Endothelial cell of umbilical vein (primary cell): ENCODE results near the gene ADAMTS17. TPM values are rescaled to one million over a fixed set of nuclear protein-coding genes. Genes with fewer than 3 reads are reported as not detected.

ENCODE experiments used
- BruUV-seq: library from RNA; stranded (reverse); fragments of 400-500 nt; replicated peaks from 2 replicates; lab custom pipeline; 2021; lab: Mats Ljungman, UMichigan
- CTCF ChIA-PET: fragments of 300-600, 350-600 bp; sonication (Branson Sonifier 250); formaldehyde crosslinking; loops from one replicate; lab custom pipeline; 2021; ENCODE audit warnings: antibody characterized with exemption, inconsistent platforms; lab: Charles Lee
- POLR2A ChIA-PET: fragments of 300-600, 350-600 bp; sonication (Branson Sonifier 250); formaldehyde crosslinking; loops from one replicate; lab custom pipeline; 2021; ENCODE audit warnings: antibody characterized with exemption, inconsistent platforms; lab: Charles Lee
- DNase-seq: peaks from one replicate; pipeline ENCODE4 v3.0.0-alpha.2; 2011; ENCODE audit warnings: low read depth, low spot score
- FAIRE-seq: peaks from 2 replicates; lab custom pipeline; 2011; peaks lifted over from hg19 to GRCh38; lab: Jason Lieb, UNC
- H2AFZ ChIP-seq: 2 replicates; pipeline ENCODE4 v1.6.0; 2012; ENCODE audit warnings: low read depth, low read length, control low read depth, inconsistent platforms
- H3K27ac ChIP-seq: 2 replicates; pipeline ENCODE4 v1.5.1; 2011; ENCODE audit warnings: low read depth, mild to moderate bottlenecking, control low read depth, low read length, moderate library complexity; ENCODE audit not compliant: insufficient read depth
- H3K27me3 ChIP-seq, 2 experiments: 2 replicates each; pipeline versions ENCODE4 v1.6.0 to v1.6.1; 2011; ENCODE audit warnings: low read length in 2 of 2, mixed read lengths in 1 of 2; ENCODE audit not compliant: control insufficient read depth in 2 of 2, insufficient read depth in 2 of 2
- H3K36me3 ChIP-seq, 2 experiments: 2 replicates in 1 of 2; 3 replicates in 1 of 2; pipeline ENCODE4 v1.5.1; 2011; ENCODE audit warnings: low read length in 2 of 2, mild to moderate bottlenecking in 1 of 2, moderate library complexity in 1 of 2; ENCODE audit not compliant: control insufficient read depth in 2 of 2, insufficient read depth in 2 of 2; ENCODE audit errors: extremely low read depth in 1 of 2
- H3K4me1 ChIP-seq: 3 replicates; pipeline ENCODE4 v1.5.1; 2011; ENCODE audit warnings: mild to moderate bottlenecking, low read length; ENCODE audit not compliant: control insufficient read depth, insufficient read depth; ENCODE audit errors: extremely low read depth
- H3K4me2 ChIP-seq: 2 replicates; pipeline ENCODE4 v1.6.1; 2011; ENCODE audit warnings: low read length, control low read depth, mixed read lengths; ENCODE audit not compliant: insufficient read depth
- H3K4me3 ChIP-seq, 3 experiments: fragments of 200-600 bp in 1 of 3; sonication (generic), shearing (Covaris generic) in 1 of 3; replicated peaks in 1 of 3; 2 replicates each; pipeline ENCODE4 v1.5.1; 2011 to 2016; ENCODE audit warnings: control low read depth in 3 of 3, low read length in 3 of 3, mild to moderate bottlenecking in 2 of 3, inconsistent platforms in 1 of 3, low read depth in 1 of 3, moderate library complexity in 1 of 3; ENCODE audit not compliant: insufficient read depth in 1 of 3
- H3K79me2 ChIP-seq: 2 replicates; pipeline ENCODE4 v1.6.0; 2012; ENCODE audit warnings: low read length, inconsistent platforms; ENCODE audit not compliant: control insufficient read depth, insufficient read depth
- H3K9ac ChIP-seq: replicated peaks from 2 replicates; pipeline ENCODE3; 2011; ENCODE audit warnings: low read length, control low read depth; ENCODE audit not compliant: insufficient read depth; ENCODE audit errors: extremely low read depth
- H3K9me1 ChIP-seq: replicated peaks from 3 replicates; pipeline ENCODE4 v1.6.0; 2011; ENCODE audit warnings: mild to moderate bottlenecking, low read length; ENCODE audit not compliant: control insufficient read depth, insufficient read depth; ENCODE audit errors: extremely low read depth
- H3K9me3 ChIP-seq: replicated peaks from 2 replicates; pipeline ENCODE4 v1.5.1; 2012; ENCODE audit warnings: low read length, inconsistent platforms; ENCODE audit not compliant: control insufficient read depth, insufficient read depth
- H4K20me1 ChIP-seq: replicated peaks from 2 replicates; pipeline ENCODE3; 2011; ENCODE audit warnings: mild to moderate bottlenecking, low read length; ENCODE audit not compliant: control insufficient read depth, insufficient read depth; ENCODE audit errors: extremely low read depth
- EZH2 ChIP-seq: IDR thresholded peaks from 2 replicates; pipeline ENCODE4 v1.6.1; 2012; ENCODE audit warnings: borderline replicate concordance, low read depth, mild to moderate bottlenecking, moderate library complexity, low read length, inconsistent platforms; ENCODE audit not compliant: severe bottlenecking
- FOS ChIP-seq: IDR thresholded peaks from 2 replicates; pipeline ENCODE4 v1.6.1; 2011; ENCODE audit warnings: mild to moderate bottlenecking, low read length, moderate library complexity, borderline replicate concordance; ENCODE audit not compliant: insufficient read depth
- GATA2 ChIP-seq: IDR thresholded peaks from 2 replicates; pipeline ENCODE4 v1.7.0; 2011; ENCODE audit warnings: low read depth, mild to moderate bottlenecking, moderate library complexity, mixed read lengths, low read length; ENCODE audit not compliant: insufficient read length, insufficient read depth
- JUN ChIP-seq: IDR thresholded peaks from 2 replicates; pipeline ENCODE4 v1.6.1; 2011; ENCODE audit warnings: borderline replicate concordance, low read depth; ENCODE audit not compliant: insufficient read length, insufficient read depth
- MYC ChIP-seq: IDR thresholded peaks from one replicate; pipeline ENCODE4 v1.6.1; 2011; ENCODE audit warnings: mild to moderate bottlenecking, low read depth, low read length
- POLR2A ChIP-seq: IDR thresholded peaks from 2 replicates; pipeline ENCODE4 v1.6.1; 2012; ENCODE audit warnings: low read depth, mild to moderate bottlenecking, control low read depth, low read length
- POLR2AphosphoS5 ChIP-seq: IDR thresholded peaks from 2 replicates; pipeline ENCODE4 v1.6.1; 2012; ENCODE audit warnings: low read depth, mild to moderate bottlenecking, control low read depth, low read length, moderate library complexity; ENCODE audit not compliant: insufficient read depth
- dilution Hi-C: fragments of 300-500 bp; cut with MboI; formaldehyde crosslinking; loops from one replicate; pipeline ENCODE4 v1.15.0; 2019; ENCODE audit warnings: low sequenced_read_pairs; ENCODE audit not compliant: extremely low pct_ligation_motif_present
- intact Hi-C: fragments of 100-400 bp; cut with micrococcal nuclease; formaldehyde crosslinking; loops from one replicate; pipeline ENCODE4 v1.10.0; 2022
- polyA plus RNA-seq, 4 experiments: library from polyadenylated mRNA; depleted of rRNA in 3 of 4; stranded (reverse) in 3 of 4; unstranded in 1 of 4; fragments of >200 nt; gene quantifications; 2 replicates each; pipeline versions ENCODE4 v1.2.1 to v1.2.3, GENCODE V29; 2011 to 2012; ENCODE audit warnings: missing spikeins in 1 of 4
- total RNA-seq: library from RNA; stranded (reverse); gene quantifications from 2 replicates; pipeline ENCODE4 v1.2.3, GENCODE V29; 2021
- TF ChIP-seq, protein P1 (sequence below): IDR thresholded peaks from 2 replicates; pipeline ENCODE4 v1.6.1; 2011; ENCODE audit not compliant: insufficient read depth, insufficient read length
- TF ChIP-seq, protein P2 (sequence below), 2 donors: IDR thresholded peaks; 1 replicate in 1 of 2; 2 replicates in 1 of 2; pipeline ENCODE4 v1.5.1; 2011; ENCODE audit warnings: low read length in 2 of 2, mild to moderate bottlenecking in 2 of 2, moderate library complexity in 2 of 2, control low read depth in 1 of 2, inconsistent platforms in 1 of 2, low read depth in 1 of 2; ENCODE audit not compliant: insufficient read depth in 1 of 2; ENCODE audit errors: extremely low read depth in 1 of 2

Gene ADAMTS17
- total and polyA plus RNA-seq, 2 donors (not counting 3 experiments of a cell fraction or from before 2014, with no cell fraction given), result 0.12 TPM; not detected in 1

DNA sequence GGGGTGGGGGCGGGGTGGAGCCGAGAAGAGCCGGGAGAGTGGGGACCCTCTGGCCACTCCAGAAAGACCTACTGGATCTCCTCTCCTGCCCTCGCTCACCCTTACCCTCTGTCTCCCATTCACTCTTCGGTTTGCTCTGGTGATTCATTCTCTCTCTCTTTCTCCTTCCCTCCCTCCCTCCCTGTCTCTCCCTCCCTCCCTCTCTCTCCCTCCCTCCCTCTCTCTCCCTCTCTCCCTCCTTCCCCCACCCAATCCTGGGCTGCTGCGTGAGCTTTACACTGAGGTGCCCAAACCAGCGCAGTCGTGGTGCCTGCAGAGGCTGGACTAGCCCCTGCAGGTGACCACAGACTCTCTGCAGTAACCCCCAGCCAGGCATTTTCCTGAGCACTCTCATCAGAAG lies 32.2 kb upstream of the ADAMTS17 start:
- Histone ChIP-seq H3K4me1 (no peaks in the 10 kb centered on the region), H3K79me2 (no peaks in the 10 kb centered on the region), H3K9me1 (no peaks in the 10 kb centered on the region), H3K4me3 (no peak overlapping the region), H3K9ac (no peak overlapping the region), H3K9me3 (no peaks in the 10 kb centered on the region), H3K27ac (no peak overlapping the region), H4K20me1 (no peaks in the 10 kb centered on the region), H3K27me3 (peaks cover 0 to 2% of the 10 kb centered on the region in 2 experiments), H3K4me2 (no peak overlapping the region), H2AFZ (no peak overlapping the region), H3K36me3 (no peaks in the 10 kb centered on the region)
- intact Hi-C loops, result no loop called here
- DNase-seq (no peak), FAIRE-seq (no peak)
- POLR2A ChIA-PET, result no interaction called here
- TF ChIP-seq POLR2AphosphoS5 (no peak), POLR2A (no peak)
- TF ChIP-seq, protein P1, sequence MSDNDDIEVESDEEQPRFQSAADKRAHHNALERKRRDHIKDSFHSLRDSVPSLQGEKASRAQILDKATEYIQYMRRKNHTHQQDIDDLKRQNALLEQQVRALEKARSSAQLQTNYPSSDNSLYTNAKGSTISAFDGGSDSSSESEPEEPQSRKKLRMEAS, result no peak
- BruUV-seq, result no TSS peak
- CTCF ChIA-PET, result no interaction called here
- dilution Hi-C loops, result no loop called here

DNA sequence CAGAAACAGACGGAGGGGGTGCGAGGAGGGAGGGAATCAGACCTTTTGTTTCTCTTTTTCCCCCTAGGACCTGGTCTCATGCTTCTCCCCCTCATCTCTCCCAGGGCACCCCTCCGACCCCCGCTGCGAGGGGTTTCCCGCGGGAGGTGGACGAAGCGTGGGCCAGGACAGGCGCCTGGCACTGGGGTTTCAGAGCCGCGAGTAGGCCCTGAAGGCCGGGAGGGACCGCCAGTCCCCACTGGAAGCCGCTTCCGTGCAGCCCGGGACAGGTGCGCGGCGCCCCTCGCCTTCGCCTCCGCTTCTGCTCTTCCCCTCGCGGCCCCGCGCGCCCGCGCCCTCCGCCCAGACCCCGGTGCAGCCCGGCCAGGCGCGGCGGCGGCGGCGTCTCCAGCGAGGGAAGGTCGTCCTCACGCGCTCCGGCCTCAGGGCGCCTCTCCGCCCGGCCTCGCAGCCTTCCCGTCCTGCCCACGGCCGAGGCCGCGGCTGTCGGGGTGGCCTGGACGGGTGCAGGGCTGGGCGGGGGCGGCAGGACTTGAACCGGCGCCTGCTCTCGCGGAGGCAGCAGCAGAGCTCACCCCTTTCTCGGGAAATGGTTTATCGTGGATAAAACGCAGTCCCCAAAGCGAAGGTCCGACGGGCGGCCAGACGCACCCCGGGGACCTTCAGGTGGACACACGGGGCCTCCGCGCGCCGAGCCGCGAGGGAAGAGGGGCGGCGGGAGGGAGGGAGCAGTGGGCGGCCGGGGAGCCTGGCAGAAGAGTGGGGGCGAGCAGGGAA lies 31.5 kb upstream of the ADAMTS17 start:
- no peaks in the 10 kb centered on the region for H4K20me1 ChIP-seq
- TF ChIP-seq POLR2A (no peak), GATA2 (no peak), FOS (no peak), MYC (no peak), EZH2 (no peak), JUN (no peak), POLR2AphosphoS5 (no peak)
- TF ChIP-seq, protein P1, result no peak
- TF ChIP-seq, protein P2, sequence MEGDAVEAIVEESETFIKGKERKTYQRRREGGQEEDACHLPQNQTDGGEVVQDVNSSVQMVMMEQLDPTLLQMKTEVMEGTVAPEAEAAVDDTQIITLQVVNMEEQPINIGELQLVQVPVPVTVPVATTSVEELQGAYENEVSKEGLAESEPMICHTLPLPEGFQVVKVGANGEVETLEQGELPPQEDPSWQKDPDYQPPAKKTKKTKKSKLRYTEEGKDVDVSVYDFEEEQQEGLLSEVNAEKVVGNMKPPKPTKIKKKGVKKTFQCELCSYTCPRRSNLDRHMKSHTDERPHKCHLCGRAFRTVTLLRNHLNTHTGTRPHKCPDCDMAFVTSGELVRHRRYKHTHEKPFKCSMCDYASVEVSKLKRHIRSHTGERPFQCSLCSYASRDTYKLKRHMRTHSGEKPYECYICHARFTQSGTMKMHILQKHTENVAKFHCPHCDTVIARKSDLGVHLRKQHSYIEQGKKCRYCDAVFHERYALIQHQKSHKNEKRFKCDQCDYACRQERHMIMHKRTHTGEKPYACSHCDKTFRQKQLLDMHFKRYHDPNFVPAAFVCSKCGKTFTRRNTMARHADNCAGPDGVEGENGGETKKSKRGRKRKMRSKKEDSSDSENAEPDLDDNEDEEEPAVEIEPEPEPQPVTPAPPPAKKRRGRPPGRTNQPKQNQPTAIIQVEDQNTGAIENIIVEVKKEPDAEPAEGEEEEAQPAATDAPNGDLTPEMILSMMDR (IDR thresholded peaks at IDR 0.05; ENCODE audit: extremely low read depth in 1 of 2, insufficient read depth in 1 of 2, low read depth in 1 of 2, low read length in 2 of 2), result no peak
- ChIA-PET CTCF (no interaction called here), POLR2A (no interaction called here)
- dilution Hi-C loops (no loop called here), intact Hi-C loops (no loop called here)
- H3K4me2 ChIP-seq, result no peak overlapping the region
- H3K9me1 ChIP-seq, result no peaks in the 10 kb centered on the region
- no TSS peak for BruUV-seq
- no peaks in the 10 kb centered on the region for H3K4me1 ChIP-seq
- DNase-seq (no peak), FAIRE-seq (no peak)
- H3K4me3 ChIP-seq, result no peak overlapping the region
- H3K27me3 ChIP-seq, result peaks cover 0 to 2% of the 10 kb centered on the region in 2 experiments
- H3K9ac ChIP-seq, result no peak overlapping the region
- no peak overlapping the region for H2AFZ ChIP-seq
- no peaks in the 10 kb centered on the region for H3K36me3 ChIP-seq
- no peaks in the 10 kb centered on the region for H3K79me2 ChIP-seq
- H3K27ac ChIP-seq, result no peak overlapping the region
- H3K9me3 ChIP-seq, result no peaks in the 10 kb centered on the region
